HG03575 (cell line): ENCODE results near the gene SPC25.
"Not testable (repeated sequence)": the region's sequence is repeated elsewhere in the genome, so short reads cannot be mapped to it uniquely, and the experiment has no call there.

ENCODE experiments used
- ATAC-seq: cut with Tn5 transposase; IDR thresholded peaks from one replicate; pipeline ENCODE4 v1.9.1; 2021; ENCODE audit not compliant: unreplicated experiment, insufficient number of reproducible peaks, low FRiP score; ENCODE audit errors: extremely low read depth

Gene SPC25

GRCh38 chr2:168907940-168908662 is 17.9 kb upstream of the SPC25 start:
- ATAC-seq: no peak

GRCh38 chr2:168904358-168904757 is 14.1 kb upstream of the SPC25 start:
- no peak for ATAC-seq

- no peak for ATAC-seq
Observed at GRCh38 chr2:168903888-168904287, 13.7 kb upstream of the SPC25 start.

GRCh38 chr2:168901003-168901402 is 10.8 kb upstream of the SPC25 start, which contains the start of gene G6PC2:
Gene G6PC2, plus strand, starts transcription at chr2:168901291. Its CDS starts 41 bp downstream, at chr2:168901332.
- ATAC-seq: no peak

- ATAC-seq: no peak
Observed at GRCh38 chr2:168897449-168897848, 7.2 kb upstream of the SPC25 start.

- no peak for ATAC-seq
Observed at GRCh38 chr2:168896783-168897182, 6.6 kb upstream of the SPC25 start.

- no peak for ATAC-seq
Observed at GRCh38 chr2:168895771-168896170, 5.5 kb upstream of the SPC25 start.

- ATAC-seq: no peak
Observed at GRCh38 chr2:168894720-168895119, 4.5 kb upstream of the SPC25 start.

GRCh38 chr2:168894101-168894500 is 3.9 kb upstream of the SPC25 start:
- ATAC-seq: no peak

- no peak for ATAC-seq
Observed at GRCh38 chr2:168892327-168892726, 2.1 kb upstream of the SPC25 start.

GRCh38 chr2:168889635-168890005 is 610 bp downstream of the SPC25 start:
- ATAC-seq: no peak

- no peak for ATAC-seq
Observed at GRCh38 chr2:168884975-168885374, 5.3 kb downstream of the SPC25 start.

GRCh38 chr2:168882163-168882562 is 8.1 kb downstream of the SPC25 start:
- not testable (repeated sequence) for ATAC-seq

GRCh38 chr2:168874368-168875054 is 15.7 kb downstream of the SPC25 start:
- ATAC-seq: no peak

GRCh38 chr2:168870824-168871223 is 19.4 kb downstream of the SPC25 start:
- not testable (repeated sequence) for ATAC-seq

- not testable (repeated sequence) for ATAC-seq
Observed at GRCh38 chr2:168870369-168870768, 19.9 kb downstream of the SPC25 start.

GRCh38 chr2:168867164-168867563 is 23.1 kb downstream of the SPC25 start:
- not testable (repeated sequence) for ATAC-seq

- no peak for ATAC-seq
Observed at GRCh38 chr2:168858146-168858545, 32.1 kb downstream of the SPC25 start.

- no peak for ATAC-seq
Observed at GRCh38 chr2:168855601-168856000, 34.6 kb downstream of the SPC25 start.

- ATAC-seq: no peak
Observed at GRCh38 chr2:168854651-168855050, 35.6 kb downstream of the SPC25 start.
